GM21825 (cell line): ENCODE results near the gene ZNF35.
A peak's percentile ranks its signal among the peaks of the same experiment; 100 is the strongest.

ENCODE experiments used
- ATAC-seq: cut with Tn5 transposase; IDR thresholded peaks from one replicate; pipeline ENCODE4 v1.9.1; 2021; ENCODE audit warnings: mild to moderate bottlenecking, moderate library complexity; ENCODE audit not compliant: unreplicated experiment

ZNF35 gene

GRCh38 chr3:44682182-44682896 lies 33.8 kb downstream of the ZNF35 start:
- ATAC-seq, result no peak

- ATAC-seq, result peak; percentile 83
Observed at GRCh38 chr3:44685128-44685800, 36.7 kb downstream of the ZNF35 start.

- ATAC-seq, result no peak
Observed at GRCh38 chr3:44687898-44688297, 39.4 kb downstream of the ZNF35 start.
